Brain microvascular endothelial cell (primary cell): ENCODE measurements around the gene GGNBP2.

Experiments used
- DNase-seq: peaks from one replicate; pipeline ENCODE4 v3.0.0-alpha.2; 2020
- H3K27ac ChIP-seq: fragments of 250-450 bp; sonication (Bioruptor Pico); 2 replicates; pipeline ENCODE4 v1.5.1; 2020; ENCODE audit warnings: mild to moderate bottlenecking, moderate library complexity
- H3K27me3 ChIP-seq: fragments of 250-450 bp; sonication (Bioruptor Pico); replicated peaks from 2 replicates; pipeline ENCODE4 v1.5.1; 2020; ENCODE audit warnings: mild to moderate bottlenecking
- H3K36me3 ChIP-seq: fragments of 250-450 bp; sonication (Bioruptor Pico); replicated peaks from 2 replicates; pipeline ENCODE4 v1.5.1; 2020; ENCODE audit warnings: mild to moderate bottlenecking
- H3K4me3 ChIP-seq: 2 replicates; pipeline ENCODE4 v1.5.1; 2011; ENCODE audit warnings: low read depth, mild to moderate bottlenecking, control low read depth, low read length, moderate library complexity
- in situ Hi-C: cut with HindIII; loops from 2 replicates; pipeline ENCODE4 v1.10.0; 2017; ENCODE audit warnings: low sequenced_read_pairs, low pct_ligation_motif_present
- TF ChIP-seq, protein P1 (sequence below): IDR thresholded peaks from 2 replicates; pipeline ENCODE4 v1.5.1; 2011; ENCODE audit warnings: low read depth, mild to moderate bottlenecking, moderate library complexity, low read length, control low read depth, inconsistent platforms; ENCODE audit errors: missing control alignments

The GGNBP2 gene

GRCh38 chr17:36500745-36501225, 43.9 kb upstream of the GGNBP2 start:
- no peaks in the 10 kb centered on the region for H3K27me3 ChIP-seq
- peaks cover 22% of the 10 kb centered on the region for H3K36me3 ChIP-seq
- no peak for DNase-seq
- TF ChIP-seq, protein P1, sequence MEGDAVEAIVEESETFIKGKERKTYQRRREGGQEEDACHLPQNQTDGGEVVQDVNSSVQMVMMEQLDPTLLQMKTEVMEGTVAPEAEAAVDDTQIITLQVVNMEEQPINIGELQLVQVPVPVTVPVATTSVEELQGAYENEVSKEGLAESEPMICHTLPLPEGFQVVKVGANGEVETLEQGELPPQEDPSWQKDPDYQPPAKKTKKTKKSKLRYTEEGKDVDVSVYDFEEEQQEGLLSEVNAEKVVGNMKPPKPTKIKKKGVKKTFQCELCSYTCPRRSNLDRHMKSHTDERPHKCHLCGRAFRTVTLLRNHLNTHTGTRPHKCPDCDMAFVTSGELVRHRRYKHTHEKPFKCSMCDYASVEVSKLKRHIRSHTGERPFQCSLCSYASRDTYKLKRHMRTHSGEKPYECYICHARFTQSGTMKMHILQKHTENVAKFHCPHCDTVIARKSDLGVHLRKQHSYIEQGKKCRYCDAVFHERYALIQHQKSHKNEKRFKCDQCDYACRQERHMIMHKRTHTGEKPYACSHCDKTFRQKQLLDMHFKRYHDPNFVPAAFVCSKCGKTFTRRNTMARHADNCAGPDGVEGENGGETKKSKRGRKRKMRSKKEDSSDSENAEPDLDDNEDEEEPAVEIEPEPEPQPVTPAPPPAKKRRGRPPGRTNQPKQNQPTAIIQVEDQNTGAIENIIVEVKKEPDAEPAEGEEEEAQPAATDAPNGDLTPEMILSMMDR, result no peak
- H3K27ac ChIP-seq, result no peak overlapping the region
- in situ Hi-C loops, result no loop called here
- H3K4me3 ChIP-seq, result no peak overlapping the region

DNA sequence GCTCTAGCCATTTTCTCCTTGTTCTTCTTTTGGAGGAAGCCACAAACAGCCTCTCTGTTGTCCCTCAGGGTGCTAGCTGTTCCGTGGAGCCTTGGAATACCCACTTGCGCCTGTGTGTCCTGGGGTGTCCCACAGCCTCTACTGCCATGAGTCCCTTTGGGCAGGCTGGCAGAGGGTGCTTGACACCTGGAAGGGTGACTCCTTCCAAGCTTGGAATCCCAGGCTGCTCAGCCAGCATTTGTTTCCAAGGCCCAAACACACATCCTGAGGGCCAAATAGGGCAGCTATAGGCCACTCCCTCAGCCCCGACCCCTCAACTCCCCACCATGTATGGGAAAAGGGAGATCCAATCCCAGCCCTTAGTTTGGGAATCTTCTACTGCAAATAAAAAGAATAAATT, 43.4 kb upstream of the GGNBP2 start:
- no peaks in the 10 kb centered on the region for H3K27me3 ChIP-seq
- no peak overlapping the region for H3K27ac ChIP-seq
- H3K36me3 ChIP-seq, result peaks cover 25% of the 10 kb centered on the region
- DNase-seq, result no peak
- TF ChIP-seq, protein P1, result no peak
- in situ Hi-C loops, result no loop called here
- no peak overlapping the region for H3K4me3 ChIP-seq

- no peak for DNase-seq
- Histone ChIP-seq H3K27ac (no peak overlapping the region), H3K36me3 (peaks cover 21% of the 10 kb centered on the region), H3K4me3 (no peak overlapping the region), H3K27me3 (no peaks in the 10 kb centered on the region)
- TF ChIP-seq, protein P1, result no peak
- in situ Hi-C loops, result no loop called here
Measured at GRCh38 chr17:36501963-36502362, 42.8 kb upstream of the GGNBP2 start.

GRCh38 chr17:36503456-36504155, 41.1 kb upstream of the GGNBP2 start:
- TF ChIP-seq, protein P1, result no peak
- Histone ChIP-seq H3K36me3 (peaks cover 16% of the 10 kb centered on the region), H3K27me3 (no peaks in the 10 kb centered on the region), H3K27ac (no peak overlapping the region), H3K4me3 (no peak overlapping the region)
- DNase-seq, result no peak
- in situ Hi-C loops, result no loop called here

GRCh38 chr17:36504156-36504545, 40.6 kb upstream of the GGNBP2 start:
- Histone ChIP-seq H3K4me3 (no peak overlapping the region), H3K27me3 (no peaks in the 10 kb centered on the region), H3K36me3 (peaks cover 16% of the 10 kb centered on the region), H3K27ac (no peak overlapping the region)
- TF ChIP-seq, protein P1, result no peak
- in situ Hi-C loops, result no loop called here
- DNase-seq, result no peak

DNA sequence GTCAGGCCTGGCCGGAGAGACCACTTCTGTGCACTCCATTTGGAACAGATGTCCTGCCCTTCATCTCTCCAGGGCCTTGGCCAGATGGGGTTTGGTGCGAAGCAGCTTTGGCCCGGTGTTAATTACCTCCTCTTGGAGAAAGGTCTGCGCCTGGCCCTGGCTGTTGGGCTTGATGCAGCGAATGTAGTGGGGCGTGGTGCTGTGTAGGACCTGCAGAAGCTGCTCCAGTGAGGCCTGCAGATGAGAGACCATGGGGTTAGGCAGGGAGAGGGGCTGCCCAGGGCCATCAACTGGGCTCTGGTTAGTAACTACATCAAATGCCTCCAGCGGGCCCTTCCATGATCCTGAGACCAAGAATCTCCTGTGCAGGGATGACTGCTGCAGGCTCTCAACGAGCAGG, 39.5 kb upstream of the GGNBP2 start:
- Histone ChIP-seq H3K36me3 (peaks cover 16% of the 10 kb centered on the region), H3K27me3 (no peaks in the 10 kb centered on the region), H3K27ac (no peak overlapping the region), H3K4me3 (no peak overlapping the region)
- in situ Hi-C loops, result no loop called here
- no peak for DNase-seq
- TF ChIP-seq, protein P1, result no peak
